Anterior cingulate cortex (tissue), 58 donors: ENCODE data around the gene MTHFR.

ENCODE experiments used
- DNase-seq, 58 donors: peaks; one replicate each; lab custom pipeline; 2025; lab: John Stamatoyannopoulos, UW

Gene MTHFR

DNA sequence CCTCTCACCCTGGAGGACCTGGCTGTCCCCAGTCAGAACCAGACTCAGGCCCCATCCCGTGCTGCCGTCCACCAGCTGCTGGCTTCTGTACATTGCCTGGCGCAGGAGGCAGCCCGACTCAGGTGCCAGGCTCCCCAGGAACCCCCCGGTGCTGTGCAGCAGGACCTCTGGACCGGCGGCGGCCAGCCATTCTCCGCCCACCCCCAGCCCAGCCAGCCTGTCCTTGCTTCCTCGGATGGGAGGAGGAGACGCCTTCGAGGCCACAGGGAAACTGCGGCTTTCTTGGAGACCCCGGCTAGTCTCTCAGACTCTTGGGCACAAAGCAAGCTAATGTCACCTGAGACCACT is 39.4 kb downstream of the MTHFR start:
- DNase-seq: no peak

DNA sequence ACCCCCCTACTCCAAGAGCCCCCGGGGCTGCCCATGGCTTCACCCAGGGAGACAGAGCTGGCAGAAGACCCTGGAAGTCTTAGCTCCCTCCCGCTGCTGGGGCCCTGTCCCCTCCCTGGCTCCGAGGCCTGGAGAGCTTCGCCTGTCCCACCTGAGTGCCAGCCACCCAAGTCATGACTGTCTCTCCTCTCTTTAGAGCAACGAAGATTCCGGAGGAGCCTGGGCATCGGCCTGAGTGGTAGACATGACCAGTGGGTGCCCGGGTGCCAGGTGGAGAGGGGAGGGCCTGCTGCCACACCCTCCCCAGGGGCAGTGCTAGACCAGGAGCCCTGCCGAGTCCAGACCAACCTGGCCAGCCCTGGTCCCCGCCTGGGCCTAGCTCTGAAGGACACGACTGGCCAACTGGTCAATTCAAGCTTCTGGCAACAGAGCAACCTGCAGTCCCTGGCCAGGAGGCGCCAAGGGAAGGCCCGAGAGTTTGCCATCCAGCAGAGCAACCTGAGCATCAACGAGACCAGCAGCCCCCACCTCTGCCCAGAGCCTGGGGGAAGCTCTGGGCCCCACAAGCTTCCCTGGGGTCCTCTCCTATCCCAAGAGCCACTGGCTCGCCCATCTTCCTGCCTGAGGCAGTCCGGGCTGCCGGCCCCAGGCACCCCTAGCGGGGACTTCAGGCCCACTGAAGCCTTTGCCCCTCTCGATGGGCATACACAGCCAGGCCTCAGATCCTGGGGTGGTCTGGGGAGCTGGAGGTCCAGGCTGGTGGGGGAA is 39.9 kb downstream of the MTHFR start:
- no peak for DNase-seq

DNA sequence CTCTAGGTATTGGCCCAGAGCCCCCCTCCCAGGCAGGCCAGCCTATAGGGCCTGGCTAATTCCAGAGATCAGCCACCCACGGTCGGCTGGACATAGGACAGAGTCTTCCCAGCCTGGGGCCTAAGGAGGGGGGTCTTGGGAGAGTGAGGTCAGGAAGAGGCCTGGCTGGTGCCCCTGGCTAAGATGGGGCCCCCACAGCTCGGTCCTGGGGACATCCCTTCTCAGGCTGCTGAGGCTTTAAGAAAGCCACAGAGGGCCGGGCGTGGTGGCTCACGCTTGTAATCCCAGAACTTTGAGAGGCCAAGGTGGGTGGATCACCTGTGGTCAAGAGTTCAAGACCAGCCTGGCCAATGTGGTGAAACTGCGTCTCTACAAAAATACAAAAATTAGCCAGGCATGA is 41.2 kb downstream of the MTHFR start:
- DNase-seq: no peak

DNA sequence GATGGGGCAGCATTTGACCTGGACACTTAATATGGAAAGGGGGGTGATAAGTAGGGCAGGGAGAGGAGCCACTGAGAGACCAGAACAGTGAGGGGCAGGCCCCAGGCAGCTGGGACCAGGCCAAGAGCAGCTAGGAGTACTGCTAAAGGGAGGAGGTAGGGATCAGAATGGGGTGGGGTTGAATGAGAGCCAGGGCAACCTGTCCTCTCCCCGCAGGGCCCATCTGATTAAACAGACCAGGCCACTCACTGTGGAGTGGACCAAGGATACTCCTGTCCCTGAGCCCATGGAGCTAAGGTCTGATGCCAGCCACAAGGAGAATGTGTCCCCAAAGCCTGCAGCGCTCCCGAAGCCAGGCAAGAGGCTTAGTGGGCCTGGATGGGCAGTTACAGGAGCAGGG is 41.6 kb downstream of the MTHFR start:
- DNase-seq: no peak

DNA sequence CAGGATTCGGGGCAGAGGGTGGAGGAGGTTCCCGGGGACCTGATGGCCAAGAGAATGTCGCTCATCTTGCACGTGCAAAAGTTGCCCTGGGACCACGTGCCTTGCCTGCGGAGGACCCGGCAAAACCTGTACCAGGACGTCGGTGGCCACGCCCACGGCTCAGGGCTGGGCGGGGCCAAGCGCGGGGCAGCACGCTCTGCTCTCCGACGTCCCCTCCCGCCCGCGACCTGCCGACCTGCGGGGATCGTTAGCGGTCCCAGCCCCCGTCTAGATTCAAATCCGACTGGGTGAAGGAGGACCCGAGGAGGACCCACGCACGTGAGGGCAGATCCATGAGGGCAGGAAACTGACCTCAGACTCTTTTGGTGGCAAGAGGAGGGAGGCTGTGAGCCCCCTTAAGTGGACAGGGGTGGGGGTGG is 43.8 kb downstream of the MTHFR start, which contains the start of gene C1orf167:
C1orf167 (plus strand) TSS at position 206 of the 419 bp plus-strand sequence. CDS start 2,208 bp downstream, outside the sequence.
- DNase-seq: no peak

DNA sequence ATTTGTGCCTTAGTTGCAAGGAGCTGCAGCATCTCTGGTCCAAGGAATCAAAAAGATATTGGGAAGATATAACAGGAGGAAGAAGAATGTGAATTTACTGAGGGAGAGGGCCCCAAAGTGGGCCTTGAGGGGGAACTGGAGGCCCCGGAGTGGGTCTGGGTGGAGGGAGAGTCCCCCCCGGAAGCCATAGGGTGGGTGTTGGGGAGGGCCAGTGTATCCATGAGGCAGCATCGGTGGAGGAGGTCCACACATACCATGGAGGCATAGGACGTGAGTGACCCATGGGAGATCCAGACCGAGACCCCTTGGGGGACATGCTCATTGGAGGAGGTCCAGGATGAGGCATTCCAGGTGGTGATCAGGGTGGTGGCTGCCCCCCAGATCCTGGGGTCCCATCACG is 44.5 kb downstream of the MTHFR start:
- DNase-seq: no peak

DNA sequence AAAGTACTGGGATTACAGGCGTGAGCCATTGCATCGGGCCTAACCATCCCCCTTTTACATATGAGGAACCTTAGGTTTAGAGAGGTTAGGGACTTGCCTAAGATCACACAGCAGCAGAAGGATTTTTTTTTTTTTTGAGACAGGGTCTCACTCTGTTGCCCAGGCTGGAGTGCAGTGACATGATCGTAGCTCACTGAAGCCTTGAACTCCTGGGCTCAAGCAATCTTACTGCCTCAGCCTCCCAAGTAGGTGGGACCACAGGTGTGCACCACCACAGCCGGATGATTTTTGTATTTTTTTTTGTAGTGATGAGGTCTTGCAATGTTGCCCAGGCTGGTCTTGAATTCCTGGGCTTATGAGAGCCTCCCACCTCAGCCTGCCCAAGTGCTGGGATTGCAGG is 46.0 kb downstream of the MTHFR start:
- DNase-seq: no peak

DNA sequence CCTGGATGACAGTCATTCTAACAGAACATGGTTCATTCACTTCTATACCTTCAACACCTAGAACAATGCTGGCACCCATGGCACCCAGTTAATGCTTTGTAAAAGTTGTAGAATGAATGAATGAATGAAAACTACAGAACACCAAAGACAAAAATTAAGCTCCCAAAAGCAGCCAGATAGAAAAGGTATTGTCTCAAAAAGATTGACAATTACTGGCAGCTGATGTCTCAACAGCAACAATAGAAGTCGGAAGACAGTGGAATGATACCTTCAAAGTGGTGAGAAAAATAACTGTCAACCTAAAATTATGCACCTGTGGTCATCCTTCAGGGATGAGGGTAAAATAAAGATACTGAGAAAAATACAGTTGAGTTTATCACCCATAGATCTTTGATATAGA is 48.7 kb downstream of the MTHFR start:
- no peak for DNase-seq

DNA sequence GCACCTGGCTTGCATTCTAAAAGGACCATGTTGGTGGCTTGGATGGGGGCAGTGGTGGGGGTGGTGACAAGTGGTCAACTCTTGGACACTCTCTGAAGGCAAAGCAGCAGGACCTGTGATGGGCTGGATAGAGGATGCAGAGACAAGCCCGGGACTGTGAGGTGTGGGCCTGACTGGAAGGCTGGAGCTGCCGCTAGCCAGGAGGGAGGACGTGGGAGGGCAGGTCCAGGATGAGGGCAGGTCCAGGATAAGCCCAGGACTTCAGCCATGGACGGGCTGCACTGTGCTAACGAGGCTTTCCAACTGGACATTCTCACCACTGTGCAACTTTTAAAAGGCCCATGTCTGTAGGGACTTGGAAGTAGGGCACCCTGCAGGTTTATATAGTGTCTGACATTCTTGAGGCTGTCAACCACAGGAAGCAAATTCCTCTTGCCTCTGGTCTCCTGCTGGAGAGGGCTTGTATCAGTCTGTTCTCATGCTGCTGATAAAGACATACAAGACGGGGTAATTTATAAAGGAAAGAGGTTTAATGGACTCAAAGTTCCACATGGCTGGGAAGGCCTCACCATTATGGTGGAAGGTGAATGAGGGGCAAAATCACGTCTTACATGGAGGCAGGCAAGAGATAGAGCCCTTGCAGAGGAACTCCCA is 52.1 kb downstream of the MTHFR start:
- no peak for DNase-seq

DNA sequence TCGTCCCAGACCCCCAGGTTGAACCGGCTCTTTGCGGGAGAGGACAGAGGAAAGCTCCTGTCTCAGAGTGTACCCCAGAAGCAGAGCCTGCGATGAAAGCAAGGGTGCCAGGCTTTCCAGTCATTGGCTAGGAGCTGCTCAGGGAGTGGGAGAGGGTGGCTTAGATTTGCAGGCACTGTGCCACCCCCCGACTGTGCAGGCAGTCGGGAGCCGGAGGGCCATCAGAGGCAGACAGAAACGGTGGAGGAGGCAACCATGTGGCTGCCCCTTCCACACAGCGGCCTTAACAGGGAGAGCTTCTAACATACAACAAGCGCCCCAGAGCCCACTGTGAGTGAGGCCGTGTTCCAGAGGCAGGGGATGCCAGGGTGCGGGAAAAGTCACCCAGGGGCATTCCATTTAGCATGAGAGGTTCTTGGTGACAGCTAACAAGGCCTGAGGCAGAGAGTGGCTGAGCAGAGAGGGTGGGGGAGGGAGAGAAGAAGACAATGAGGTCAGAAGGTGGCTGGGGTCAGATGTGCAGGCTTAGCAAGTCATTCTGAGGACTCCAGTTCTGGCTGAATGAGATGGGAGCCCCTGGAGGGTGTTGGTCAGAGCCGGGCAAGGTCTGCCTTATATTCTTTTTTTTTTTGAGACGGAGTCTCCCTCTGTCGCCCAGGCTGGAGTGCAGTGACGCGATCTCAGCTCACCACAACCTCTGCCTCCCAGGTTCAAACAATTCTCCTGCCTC is 53.2 kb downstream of the MTHFR start:
- DNase-seq: no peak

DNA sequence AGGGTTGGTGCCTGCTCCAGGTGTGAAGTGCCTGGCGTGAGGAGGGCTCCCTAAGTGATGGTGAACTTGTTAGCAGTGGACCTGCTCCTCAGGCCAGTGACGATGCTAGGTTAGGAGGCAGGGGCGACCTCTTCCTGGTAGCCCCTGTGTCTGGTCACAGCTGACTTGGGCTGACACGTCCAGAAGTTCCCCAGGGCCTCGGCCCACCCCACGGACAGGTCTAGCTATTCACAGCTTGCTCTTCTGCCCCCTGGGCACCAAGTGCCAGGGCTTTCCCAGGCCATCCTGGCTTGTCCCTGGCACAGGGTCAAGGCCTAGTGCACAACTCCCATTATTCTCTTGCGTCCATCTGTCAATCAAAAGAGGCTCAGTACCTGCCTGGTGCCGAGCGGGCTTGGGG is 54.7 kb downstream of the MTHFR start:
- DNase-seq: no peak

DNA sequence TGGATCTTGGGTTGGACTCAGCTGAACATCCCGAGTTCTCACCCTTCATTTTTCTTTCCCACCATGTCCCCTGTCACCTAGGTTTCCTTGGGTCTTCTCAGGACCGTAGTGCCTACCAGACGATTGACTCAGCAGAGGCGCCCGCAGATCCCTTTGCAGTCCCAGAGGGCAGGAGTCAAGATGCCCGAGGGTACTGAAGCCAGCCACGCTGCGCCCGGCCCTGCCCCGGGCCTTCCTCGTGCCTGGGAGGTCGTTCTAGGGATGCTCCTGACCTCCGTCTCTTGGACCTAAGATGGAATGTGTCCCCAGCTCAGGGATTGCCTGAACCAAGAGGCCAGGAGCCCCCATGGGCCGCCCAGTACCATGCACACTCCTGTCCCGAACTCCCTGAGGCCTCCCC is 55.8 kb downstream of the MTHFR start:
- no peak for DNase-seq

DNA sequence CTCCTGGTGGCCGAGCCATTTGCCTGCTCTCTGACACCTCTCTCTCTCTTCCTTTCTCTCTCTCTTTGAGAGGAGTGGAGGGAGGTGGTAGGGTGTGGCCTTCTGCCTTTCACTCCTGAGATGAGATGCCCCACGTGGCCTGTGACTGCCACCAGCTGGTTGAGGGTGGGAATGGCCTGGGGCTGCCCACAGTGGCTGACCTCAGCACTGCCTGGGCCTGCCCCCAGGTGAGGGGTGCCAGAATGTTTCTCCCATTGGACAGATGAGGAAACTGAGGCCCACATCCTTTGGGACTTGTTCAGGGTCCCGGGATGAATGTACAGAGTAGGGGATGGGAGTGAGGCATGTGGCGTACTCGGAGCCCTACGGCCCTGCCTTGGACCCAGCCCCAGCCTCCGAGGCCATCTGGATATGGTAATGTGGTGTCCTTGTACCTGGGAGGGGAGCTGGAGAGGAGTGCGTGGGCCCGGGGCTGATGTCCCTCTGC is 56.5 kb downstream of the MTHFR start:
- DNase-seq: peak in 15 of 58 donors; percentile 5 to 46 (median 16)

DNA sequence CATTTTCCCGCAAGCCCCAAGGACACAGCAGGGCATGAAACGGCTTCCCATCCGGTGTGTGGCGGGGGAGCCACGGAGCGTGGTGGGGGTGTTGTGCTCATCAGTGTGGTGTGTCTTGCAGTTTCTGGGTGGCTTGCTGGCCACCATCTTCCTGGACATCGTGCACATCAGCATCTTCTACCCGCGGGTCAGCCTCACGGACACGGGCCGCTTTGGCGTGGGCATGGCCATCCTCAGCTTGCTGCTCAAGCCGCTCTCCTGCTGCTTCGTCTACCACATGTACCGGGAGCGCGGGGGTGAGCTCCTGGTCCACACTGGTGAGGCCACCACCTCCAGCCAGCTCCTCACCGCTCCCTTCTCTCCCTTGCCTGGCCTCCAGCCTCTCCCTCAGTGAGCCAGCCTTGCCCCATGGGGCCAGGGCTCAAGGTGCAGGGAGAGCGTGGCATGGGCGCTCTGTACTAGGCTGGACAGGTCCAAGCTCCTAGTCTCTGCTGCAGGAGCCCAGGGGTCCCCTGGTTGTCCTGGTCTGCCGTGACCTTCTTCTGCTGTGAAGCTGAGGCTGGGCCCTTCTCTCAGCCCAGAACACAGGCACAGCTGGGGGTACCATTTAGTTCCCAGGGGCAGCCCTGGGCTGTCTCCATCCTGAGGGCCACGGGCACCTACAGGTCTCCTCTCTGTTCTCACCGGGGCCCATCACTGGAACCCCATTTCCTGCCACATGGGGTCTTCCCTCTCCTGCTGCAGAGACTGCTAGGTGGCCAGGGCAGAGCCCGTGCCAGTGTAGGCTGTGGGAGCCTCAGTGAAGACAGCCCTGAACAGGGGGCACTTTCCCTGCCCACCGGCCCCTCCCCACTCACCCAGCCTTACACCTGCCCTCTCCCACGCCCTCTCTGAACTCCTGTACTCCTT is 57.2 kb downstream of the MTHFR start:
- DNase-seq: no peak

DNA sequence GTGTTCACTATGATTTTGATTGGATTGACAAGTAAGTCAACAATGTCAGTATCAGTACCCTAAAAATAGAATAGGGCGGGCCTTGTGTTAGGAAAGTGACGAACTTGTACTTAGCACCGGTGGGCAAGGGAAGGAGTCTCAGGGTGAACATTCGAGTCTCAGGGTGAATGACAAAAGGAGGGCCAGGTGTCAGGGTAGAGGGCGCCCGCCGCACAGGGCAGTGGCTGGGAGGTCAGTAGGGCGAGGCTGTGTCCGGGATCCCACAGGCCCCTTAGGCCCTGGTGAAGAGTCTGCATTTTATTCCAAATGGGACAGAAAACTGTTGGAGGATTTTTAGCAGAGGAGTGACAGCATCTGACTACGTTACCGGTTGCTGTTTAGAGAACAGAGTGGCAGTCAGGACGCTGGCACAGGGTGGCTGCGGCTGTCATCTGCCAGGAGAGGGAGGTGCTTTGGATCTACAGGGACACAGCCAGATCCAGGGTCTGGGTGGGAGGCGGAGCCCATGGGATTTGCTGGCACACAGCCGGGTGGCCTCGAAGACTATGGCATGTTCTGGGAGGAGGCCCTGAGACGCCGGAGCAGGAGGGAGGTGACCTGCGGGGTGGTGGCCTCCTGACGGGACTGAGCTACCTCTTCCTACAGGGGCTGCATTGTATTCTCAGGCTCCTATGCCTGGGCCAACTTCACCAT is 58.8 kb downstream of the MTHFR start:
- DNase-seq: peak in 2 of 58 donors; percentile 8 to 25

DNA sequence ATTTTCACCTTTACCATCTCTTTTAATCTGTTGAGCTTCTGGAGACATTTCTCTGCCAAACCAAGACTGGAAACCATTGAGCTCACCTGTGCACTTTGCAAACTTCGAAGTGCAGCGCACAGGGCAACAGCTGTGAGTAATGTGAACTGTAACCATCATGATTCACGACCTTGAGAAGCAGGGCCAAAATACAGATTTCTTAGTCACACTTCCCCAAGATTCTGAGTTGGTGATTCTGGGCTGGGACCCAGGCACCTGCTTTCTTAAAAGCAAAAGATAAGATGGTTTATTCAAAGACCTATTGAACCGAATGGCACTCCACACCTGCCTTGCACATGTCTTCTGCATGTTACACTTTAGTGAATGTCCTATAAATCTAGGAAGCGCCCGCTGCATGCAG is 59.7 kb downstream of the MTHFR start:
- DNase-seq: no peak

DNA sequence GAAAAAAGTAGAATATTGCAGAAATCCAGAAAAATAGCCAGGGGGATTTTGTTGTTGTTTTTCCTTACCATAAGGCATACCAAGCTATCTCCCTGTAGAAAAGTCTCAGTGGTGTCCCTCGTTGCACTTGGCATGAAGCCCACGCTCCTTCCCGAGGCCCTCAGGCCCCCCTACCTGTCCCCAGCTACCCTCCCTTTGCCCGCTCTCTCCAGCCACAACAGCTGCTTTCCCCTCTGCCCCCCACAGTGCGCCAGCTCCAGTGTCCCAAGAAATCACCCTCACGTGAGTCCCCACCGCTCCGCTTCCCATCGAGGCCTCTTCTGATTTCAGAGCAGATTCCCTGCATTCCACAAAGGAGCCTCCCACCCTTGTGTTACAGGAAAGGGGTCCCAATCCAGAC is 61.5 kb downstream of the MTHFR start:
- DNase-seq: no peak

DNA sequence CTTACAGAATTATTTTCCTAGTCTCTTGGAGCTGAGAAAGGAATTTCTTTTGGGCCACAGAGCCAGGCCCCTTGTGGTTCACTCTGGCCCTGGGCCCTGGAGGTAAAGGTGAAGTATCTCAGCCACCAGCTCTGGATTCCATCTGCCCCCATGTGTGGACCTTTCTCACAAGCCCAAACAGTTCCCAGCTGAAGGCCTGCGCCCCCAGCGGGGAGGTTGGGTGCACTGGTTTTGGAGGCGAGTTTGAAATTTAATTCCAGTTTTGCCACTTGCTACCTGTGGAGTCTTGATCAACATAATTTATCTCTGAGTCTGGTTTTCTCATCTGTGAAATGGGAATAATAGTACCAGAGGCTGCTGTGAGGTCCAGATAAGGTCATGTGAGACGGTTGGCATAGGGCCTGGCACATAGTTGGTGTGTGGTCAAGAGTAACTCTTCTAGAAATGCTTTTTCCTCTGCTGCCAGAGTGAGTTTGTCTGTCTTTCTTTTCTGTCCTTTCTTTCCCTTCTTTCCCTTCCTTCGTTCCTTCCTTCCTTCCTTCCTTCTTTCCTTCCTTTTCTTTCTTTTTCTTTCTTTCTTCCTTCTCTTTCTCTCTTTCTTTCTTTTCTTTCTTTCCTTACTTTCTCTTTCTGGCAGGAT is 63.7 kb downstream of the MTHFR start:
- DNase-seq: no peak

DNA sequence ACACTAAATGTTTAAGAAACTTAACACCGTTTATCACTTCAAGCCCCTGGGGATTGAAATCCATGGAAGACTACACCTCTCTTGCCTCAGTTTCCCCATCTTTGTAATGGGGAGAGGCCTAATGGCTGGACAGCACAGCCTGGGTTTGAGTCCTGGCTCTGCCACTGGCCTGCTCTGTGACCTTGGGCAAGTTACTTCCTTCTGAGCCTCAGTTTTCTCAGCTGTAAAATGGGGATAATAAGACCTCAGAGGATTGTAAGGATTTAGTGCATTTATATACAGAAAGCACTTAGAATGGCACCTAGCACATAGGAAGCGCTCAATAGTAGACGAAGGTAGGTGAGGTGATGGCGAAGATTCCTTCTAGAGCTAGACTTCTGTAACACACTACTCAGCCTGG is 64.3 kb downstream of the MTHFR start:
- DNase-seq: no peak
